Measurements from ENCODE around the gene SOX30.

Gene SOX30

GRCh38 chr5:157659868-157660660 lies 7.8 kb upstream of the SOX30 start:
- no peak for DNase-seq

GRCh38 chr5:157658893-157659292 lies 6.7 kb upstream of the SOX30 start:
- DNase-seq = no peak

- no peak for DNase-seq
Measured at GRCh38 chr5:157657516-157657915, 5.3 kb upstream of the SOX30 start.

- peak; percentile 84 for DNase-seq
Measured at GRCh38 chr5:157651623-157652376, 438 bp downstream of the SOX30 start.

GRCh38 chr5:157650991-157651611 lies 1.1 kb downstream of the SOX30 start:
- no peak for DNase-seq

GRCh38 chr5:157649101-157649500 lies 3.1 kb downstream of the SOX30 start:
- DNase-seq = no peak

- DNase-seq = no peak
Measured at GRCh38 chr5:157648275-157648990, 3.8 kb downstream of the SOX30 start.

GRCh38 chr5:157640406-157641066 lies 11.7 kb downstream of the SOX30 start:
- no peak for DNase-seq

- no peak for DNase-seq
Measured at GRCh38 chr5:157630341-157630740, 21.9 kb downstream of the SOX30 start.

- DNase-seq = no peak
Measured at GRCh38 chr5:157626831-157627230, 25.4 kb downstream of the SOX30 start.

GRCh38 chr5:157624144-157624543 lies 28.1 kb downstream of the SOX30 start:
- no peak for DNase-seq

- no peak for DNase-seq
Measured at GRCh38 chr5:157620776-157621175, 31.5 kb downstream of the SOX30 start.

GRCh38 chr5:157618191-157618765 lies 34.0 kb downstream of the SOX30 start:
- DNase-seq = no peak

GRCh38 chr5:157616785-157617184 lies 35.5 kb downstream of the SOX30 start:
- DNase-seq = no peak

- DNase-seq = no peak
Measured at GRCh38 chr5:157613385-157614245, 38.6 kb downstream of the SOX30 start.

- no peak for DNase-seq
Measured at GRCh38 chr5:157612581-157612980, 39.7 kb downstream of the SOX30 start.

- DNase-seq = no peak
Measured at GRCh38 chr5:157611571-157612476, 40.4 kb downstream of the SOX30 start.

- no peak for DNase-seq
Measured at GRCh38 chr5:157610990-157611389, 41.2 kb downstream of the SOX30 start.

GRCh38 chr5:157608972-157609565 lies 43.2 kb downstream of the SOX30 start:
- DNase-seq = no peak
